CD4-positive, alpha-beta T cell treated with Interleukin-4 for 4 hours (primary cell): ENCODE measurements around the gene STUM.

Experiments used
- DNase-seq: peaks from one replicate; pipeline ENCODE4 v3.0.0-alpha.2; 2020

The STUM gene

DNA sequence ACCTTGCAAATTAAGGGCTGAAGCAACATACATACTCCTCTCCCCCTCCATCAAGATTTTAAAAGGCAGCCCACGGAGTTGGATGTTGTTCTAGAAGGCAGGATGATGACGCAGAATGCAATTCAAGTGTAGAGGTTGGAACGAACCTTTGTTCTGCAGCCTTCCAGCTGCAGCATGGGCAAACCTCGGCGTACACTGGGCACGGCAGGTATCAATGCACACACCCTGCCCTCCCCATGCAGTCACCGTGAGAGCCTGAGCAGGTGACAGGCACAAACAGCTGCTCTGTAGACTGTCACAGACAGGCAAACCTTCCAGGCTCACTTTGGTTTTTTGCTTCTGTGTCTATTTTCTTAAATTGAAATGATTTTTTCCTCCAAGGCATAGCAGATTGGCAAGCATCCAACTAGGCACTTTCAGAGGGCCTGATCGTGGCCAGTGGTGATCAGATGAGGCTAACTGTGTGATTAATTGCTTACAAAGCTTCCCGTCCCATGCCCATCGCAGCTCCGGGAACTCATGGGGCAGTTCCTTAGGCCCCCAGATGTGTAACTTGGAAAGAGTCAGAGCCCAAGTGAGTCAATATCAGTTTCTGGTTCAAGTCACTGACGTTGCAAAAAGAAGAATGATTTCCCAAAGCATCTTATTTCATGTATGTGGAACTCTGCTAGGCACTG is 108.2 kb downstream of the STUM start:
- DNase-seq = peak; percentile 57

GRCh38 chr1:226657895-226658545 is 109.5 kb downstream of the STUM start:
- DNase-seq = no peak

GRCh38 chr1:226658546-226659125 is 110.1 kb downstream of the STUM start:
- no peak for DNase-seq
